Caki2 (cell line): ENCODE results near the gene TXNDC9. TPM values are rescaled to one million over a fixed set of nuclear protein-coding genes. Genes with fewer than 3 reads are reported as not detected.
"Not testable (repeated sequence)": the region's sequence is repeated elsewhere in the genome, so short reads cannot be mapped to it uniquely, and the experiment has no call there.

Experiments used
- DNase-seq: peaks from one replicate; pipeline ENCODE4 v3.0.0-alpha.2; 2015; ENCODE audit warnings: low read depth
- in situ Hi-C: cut with HindIII; loops from 2 replicates; pipeline ENCODE4 v1.10.0; 2016; ENCODE audit warnings: low sequenced_read_pairs, low pct_unique_long_range_greater_than_20kb, mixed read lengths
- total RNA-seq: library from RNA; depleted of rRNA; stranded (reverse); fragments of >200 nt; shearing (Covaris generic); gene quantifications from 2 replicates; pipeline ENCODE4 v1.2.3, GENCODE V29; 2014; ENCODE audit warnings: low replicate concordance; rRNA removed

TXNDC9 gene
- 92.7 and 117 TPM in 2 replicates for total RNA-seq

GRCh38 chr2:99335911-99336803, at the start of gene TXNDC9:
TXNDC9 (minus strand) TSS chr2:99336333; CDS start chr2:99333210, 3,123 bp downstream.
- in situ Hi-C loops: no loop called here
- DNase-seq: peak; percentile 100

DNA sequence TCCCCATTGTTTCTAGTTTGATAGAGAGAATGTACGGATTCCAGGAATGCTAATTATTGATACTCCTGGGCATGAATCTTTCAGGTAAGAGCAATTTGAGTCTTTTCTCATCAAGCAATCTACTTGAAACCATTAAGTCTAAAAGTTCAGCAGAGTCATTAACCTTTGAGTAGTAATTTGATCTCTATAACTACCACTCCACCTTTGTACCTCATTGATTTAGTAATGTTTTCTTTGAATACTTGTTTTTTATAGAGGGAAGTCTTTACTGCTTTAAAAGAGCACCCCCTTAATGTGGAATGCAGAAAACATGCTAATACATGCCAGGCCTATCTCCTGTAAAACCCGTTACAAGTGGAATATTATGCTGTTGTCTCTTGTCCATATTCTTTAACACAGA, 46.0 kb upstream of the TXNDC9 start:
- in situ Hi-C loops: no loop called here
- DNase-seq: no peak

- in situ Hi-C loops: no loop called here
- peak; percentile 64 for DNase-seq
Measured at GRCh38 chr2:99380376-99381010, 44.4 kb upstream of the TXNDC9 start.

- in situ Hi-C loops: no loop called here
- DNase-seq: no peak
Measured at GRCh38 chr2:99377879-99378278, 41.7 kb upstream of the TXNDC9 start.

DNA sequence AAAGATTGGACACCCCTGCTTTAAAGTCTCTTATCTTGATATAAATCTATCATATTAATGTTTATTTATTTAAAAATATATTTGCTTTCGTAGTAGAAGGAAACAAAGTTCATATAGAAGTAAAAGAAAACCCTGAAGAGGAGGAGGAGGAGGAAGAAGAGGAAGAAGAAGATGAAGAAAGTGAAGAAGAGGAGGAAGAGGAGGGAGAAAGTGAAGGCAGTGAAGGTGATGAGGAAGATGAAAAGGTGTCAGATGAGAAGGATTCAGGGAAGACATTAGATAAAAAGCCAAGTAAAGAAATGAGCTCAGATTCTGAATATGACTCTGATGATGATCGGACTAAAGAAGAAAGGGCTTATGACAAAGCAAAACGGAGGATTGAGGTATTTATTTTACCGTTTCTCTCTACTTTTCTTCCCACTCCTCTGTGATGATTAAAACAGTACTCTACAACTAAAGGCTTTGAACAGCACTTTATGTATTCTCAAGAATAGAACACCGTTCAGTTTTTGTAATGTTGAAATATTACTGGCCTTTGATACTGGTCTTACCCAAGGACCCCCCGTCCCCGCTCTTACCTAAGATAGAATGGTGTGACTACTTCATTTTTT, 40.2 kb upstream of the TXNDC9 start:
- in situ Hi-C loops: no loop called here
- no peak for DNase-seq

GRCh38 chr2:99374747-99375146, 38.6 kb upstream of the TXNDC9 start:
- in situ Hi-C loops: no loop called here
- DNase-seq: no peak

GRCh38 chr2:99373144-99373543, 37.0 kb upstream of the TXNDC9 start:
- in situ Hi-C loops: no loop called here

DNA sequence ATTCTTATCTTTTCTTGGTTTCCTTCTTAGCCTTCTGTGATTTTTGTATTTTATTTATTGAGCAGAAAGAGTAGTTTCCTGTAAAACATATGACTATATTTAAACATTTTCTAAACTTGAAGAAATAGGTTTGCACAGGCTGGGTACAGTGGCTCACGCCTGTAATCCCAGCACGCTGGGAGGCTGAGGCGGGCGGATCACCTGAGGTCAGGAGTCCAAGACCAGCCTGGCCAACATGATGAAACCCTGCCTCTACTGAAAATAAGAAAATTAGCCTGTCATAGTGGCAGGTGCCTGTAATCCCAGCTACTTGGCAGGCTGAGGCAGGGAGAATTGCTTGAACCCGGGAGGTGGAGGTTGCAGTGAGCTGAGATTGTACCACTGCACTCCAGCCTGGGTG, 32.7 kb upstream of the TXNDC9 start:
- in situ Hi-C loops: not testable (repeated sequence)

More at GRCh38 chr2:99373144-99373543, 37.0 kb upstream of the TXNDC9 start:
- DNase-seq: no peak

DNA sequence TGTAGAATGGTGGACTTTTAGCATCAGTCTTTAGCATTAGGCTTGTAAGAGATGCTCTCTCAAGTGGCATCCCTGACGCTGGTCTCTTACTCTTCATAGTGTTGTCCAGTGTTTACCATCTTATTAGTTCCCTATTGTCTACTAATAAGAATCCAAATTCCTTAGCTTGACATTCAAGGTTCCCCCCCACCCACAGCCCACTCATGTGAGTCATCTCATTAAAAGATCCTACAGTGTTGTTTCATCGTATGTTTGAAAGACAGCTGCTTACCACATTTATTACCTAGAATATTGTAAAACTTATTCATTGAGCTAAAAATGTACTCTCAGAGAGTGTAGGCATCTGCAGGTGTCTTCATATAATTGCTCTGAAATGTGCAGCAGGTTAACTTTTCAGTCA, 29.5 kb upstream of the TXNDC9 start:
- in situ Hi-C loops: no loop called here
- no peak for DNase-seq

More for the DNA sequence above, 32.7 kb upstream of the TXNDC9 start:
- not testable (repeated sequence) for DNase-seq

DNA sequence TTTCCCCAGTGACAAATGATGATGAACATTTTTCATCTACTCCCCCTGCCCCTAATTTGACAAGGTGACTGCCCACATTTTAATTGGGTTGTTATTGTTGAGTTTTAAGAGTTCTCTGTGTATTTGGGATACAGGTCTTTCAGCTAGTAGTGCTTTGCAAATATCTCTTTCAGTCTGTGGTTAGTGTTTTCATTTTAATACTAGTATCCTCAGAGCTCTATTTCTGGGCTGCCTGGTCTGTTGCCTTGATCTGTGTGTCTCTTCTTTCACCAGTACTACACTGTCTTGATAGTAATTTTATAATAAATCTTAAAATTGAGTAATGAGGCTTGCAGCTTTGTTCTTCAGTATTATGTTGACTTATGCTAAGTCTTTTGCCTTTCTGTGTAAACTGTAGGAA, 20.7 kb upstream of the TXNDC9 start:
- no peak for DNase-seq
- in situ Hi-C loops: no loop called here

GRCh38 chr2:99354825-99355224, 18.7 kb upstream of the TXNDC9 start:
- in situ Hi-C loops: not testable (repeated sequence)

DNA sequence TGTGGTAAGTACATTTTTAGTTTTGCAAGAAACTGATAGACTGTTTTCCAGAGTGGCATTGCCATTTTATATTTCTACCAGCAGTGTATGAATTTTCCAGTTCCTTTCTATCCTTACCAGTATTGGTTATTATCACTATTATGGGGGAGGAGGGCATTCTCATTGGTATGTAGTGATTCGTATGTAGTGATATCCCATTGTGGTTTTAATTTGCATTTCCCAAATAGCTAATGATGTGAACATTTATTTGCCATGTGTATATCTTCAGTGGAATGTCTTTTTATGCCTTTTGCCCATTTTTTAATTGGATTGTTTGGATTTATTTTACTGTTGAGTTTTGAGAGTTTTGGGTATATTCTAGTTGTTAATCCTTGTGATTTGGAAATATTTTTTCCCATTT, 17.9 kb upstream of the TXNDC9 start:
- no peak for DNase-seq
- in situ Hi-C loops: no loop called here

More at GRCh38 chr2:99354825-99355224, 18.7 kb upstream of the TXNDC9 start:
- not testable (repeated sequence) for DNase-seq

DNA sequence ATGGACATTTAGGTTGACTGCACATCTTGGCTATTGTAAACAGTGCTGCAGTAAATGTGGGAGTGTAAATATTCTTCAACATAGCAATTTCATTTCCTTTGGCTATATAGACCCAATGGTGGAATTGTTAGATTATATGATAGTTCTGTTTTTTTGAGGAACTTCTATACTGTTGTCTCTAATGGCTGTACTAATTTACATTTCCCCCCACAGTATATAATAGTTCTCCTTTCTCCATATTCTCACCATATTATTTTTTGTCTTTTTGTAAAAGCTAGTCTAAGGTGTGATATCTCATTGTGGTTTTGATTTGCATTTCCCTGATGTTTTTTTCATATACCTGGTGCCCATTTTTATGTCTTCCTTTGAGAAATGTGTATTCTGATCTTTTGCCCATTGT, 14.1 kb upstream of the TXNDC9 start:
- no peak for DNase-seq
- in situ Hi-C loops: no loop called here

- DNase-seq: no peak
- in situ Hi-C loops: no loop called here
Measured at GRCh38 chr2:99348173-99348572, 12.0 kb upstream of the TXNDC9 start.

- in situ Hi-C loops: no loop called here
- DNase-seq: no peak
Measured at GRCh38 chr2:99346218-99346617, 10.1 kb upstream of the TXNDC9 start.

DNA sequence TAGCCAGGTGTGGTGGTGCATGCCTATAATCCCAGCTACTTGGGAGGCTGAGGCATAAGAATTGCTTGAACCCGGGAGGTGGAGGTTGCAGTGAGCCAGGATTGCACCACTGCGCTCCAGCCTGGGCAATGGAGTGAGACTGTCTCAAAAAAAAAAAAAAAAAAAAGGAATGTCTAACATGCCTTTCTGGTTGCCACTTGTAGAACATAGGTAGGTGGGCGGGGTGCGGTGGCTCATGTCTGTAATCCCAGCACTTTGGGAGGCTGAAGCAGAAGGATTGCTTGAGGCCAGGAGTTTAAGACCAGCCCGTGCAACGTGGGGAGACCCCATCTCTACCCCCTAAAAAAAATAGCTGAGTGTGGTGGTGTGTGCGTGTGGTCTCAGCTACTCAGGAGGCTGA, 9.3 kb upstream of the TXNDC9 start:
- DNase-seq, in situ Hi-C loops: not testable (repeated sequence)

DNA sequence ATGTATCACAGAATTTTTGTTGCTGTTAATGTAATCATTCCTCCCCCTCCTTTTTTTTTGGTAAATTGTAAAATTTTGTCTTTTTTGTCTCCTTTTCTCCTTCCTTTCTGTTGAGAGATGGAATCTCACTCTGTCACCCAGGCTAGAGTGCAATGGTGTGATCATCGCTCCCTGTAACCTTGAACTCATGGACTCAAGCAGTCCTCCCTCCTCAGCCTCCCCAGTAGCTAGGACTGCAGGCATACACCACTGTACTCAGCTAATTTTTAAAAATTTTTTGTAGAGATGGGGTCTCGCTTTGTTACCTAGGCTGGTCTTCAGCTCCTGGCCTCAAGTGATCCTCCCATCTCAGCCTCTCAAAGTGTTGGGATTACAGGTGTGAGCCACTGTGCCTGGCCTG, 6.4 kb upstream of the TXNDC9 start:
- in situ Hi-C loops: no loop called here
- no peak for DNase-seq

- no peak for DNase-seq
- in situ Hi-C loops: no loop called here
Measured at GRCh38 chr2:99340669-99341236, 4.6 kb upstream of the TXNDC9 start.
